Upper lobe of left lung (tissue), 4 donors: Measurements from ENCODE around the gene TNNT2.

Experiments used
- CTCF ChIP-seq, 6 experiments: fragments of 450-650 bp in 4 of 6; fragments of 200-600 bp in 2 of 6; sonication (generic) in 2 of 6; IDR thresholded peaks; one replicate each; pipeline ENCODE4 v1.5.1; 2016 to 2019; ENCODE audit warnings: antibody characterized with exemption in 6 of 6
- POLR2A ChIP-seq, 4 donors: fragments of 450-650 bp; IDR thresholded peaks; one replicate each; pipeline ENCODE4 v1.5.1; 2016 to 2017; ENCODE audit warnings: antibody characterized with exemption in 4 of 4, mild to moderate bottlenecking in 2 of 4

DNA sequence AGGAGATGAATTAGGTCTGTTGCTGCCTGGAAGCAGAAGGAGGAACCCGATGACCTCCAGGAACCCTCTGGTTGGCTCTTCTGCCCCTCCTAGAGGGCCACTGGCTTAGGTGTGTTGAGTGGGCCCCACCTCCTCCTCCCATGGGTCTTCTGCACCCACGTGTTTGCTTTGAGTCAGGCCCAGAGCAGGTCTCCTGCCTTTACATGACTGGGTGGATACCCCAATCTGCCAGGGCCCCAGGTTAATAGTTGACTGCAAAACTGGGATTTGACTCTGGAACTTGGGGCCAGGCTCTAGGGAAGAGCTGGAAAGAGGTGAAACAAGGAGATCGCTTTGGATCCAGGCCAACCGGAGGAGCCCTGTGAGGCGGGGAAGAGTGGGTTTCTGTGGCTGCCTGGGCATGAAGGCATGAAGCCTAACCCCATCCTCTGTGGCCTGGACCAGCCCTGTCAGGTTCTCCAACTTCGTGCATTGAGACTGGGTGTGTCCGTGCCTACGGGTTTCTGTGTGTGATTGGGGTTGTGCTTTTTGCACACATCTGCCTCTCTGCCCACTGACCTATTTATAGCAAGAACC lies 29.4 kb upstream of the TNNT2 start:
- TF ChIP-seq CTCF (IDR thresholded peaks at IDR 0.05): no peak
- TF ChIP-seq POLR2A (IDR thresholded peaks at IDR 0.05): no peak
